ENCODE measurements around the gene ACTR1B. TPM values are rescaled to one million over a fixed set of nuclear protein-coding genes. Genes with fewer than 3 reads are reported as not detected.

Gene ACTR1B
- polyA plus RNA-seq, 3 donors, result 8.9 to 64.4 (median 9.9) TPM

GRCh38 chr2:97657986-97658690 lies 5.7 kb downstream of the ACTR1B start:
- H3K4me1 ChIP-seq (ENCODE audit: control insufficient read depth in 1 of 2, insufficient read depth in 2 of 2, low read length in 2 of 2), result peaks cover 13 to 14% of the 10 kb centered on the region in 2 donors
- H4K20me1 ChIP-seq (ENCODE audit: insufficient read depth, low read length), result peaks cover 11% of the 10 kb centered on the region
- peaks cover 0 to 4% (median 2%) of the 10 kb centered on the region in 3 donors for H3K27me3 Mint-ChIP-seq (ENCODE audit: low read depth in 3 of 3)
- H3K36me3 Mint-ChIP-seq, result peaks cover 42 to 60% of the 10 kb centered on the region in 2 donors
- H3K36me3 ChIP-seq (replicated peaks in 1 of 2; ENCODE audit: control insufficient read depth in 1 of 2, insufficient read depth in 2 of 2, low read length in 2 of 2), result peaks cover 42 to 57% of the 10 kb centered on the region in 2 donors
- no peak overlapping the region for H3K4me3 ChIP-seq (replicated peaks in 1 of 3; ENCODE audit: low read depth in 2 of 3, low read length in 3 of 3)
- H3K9me3 Mint-ChIP-seq, result peaks cover 0 to 4% (median 2%) of the 10 kb centered on the region in 7 donors
- 97% methylated on average over 33 of the region's 37 CpGs for WGBS (ENCODE audit: insufficient coverage)
- TF ChIP-seq, protein P1, sequence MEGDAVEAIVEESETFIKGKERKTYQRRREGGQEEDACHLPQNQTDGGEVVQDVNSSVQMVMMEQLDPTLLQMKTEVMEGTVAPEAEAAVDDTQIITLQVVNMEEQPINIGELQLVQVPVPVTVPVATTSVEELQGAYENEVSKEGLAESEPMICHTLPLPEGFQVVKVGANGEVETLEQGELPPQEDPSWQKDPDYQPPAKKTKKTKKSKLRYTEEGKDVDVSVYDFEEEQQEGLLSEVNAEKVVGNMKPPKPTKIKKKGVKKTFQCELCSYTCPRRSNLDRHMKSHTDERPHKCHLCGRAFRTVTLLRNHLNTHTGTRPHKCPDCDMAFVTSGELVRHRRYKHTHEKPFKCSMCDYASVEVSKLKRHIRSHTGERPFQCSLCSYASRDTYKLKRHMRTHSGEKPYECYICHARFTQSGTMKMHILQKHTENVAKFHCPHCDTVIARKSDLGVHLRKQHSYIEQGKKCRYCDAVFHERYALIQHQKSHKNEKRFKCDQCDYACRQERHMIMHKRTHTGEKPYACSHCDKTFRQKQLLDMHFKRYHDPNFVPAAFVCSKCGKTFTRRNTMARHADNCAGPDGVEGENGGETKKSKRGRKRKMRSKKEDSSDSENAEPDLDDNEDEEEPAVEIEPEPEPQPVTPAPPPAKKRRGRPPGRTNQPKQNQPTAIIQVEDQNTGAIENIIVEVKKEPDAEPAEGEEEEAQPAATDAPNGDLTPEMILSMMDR (IDR thresholded peaks at IDR 0.05), result no peak
- H3K4me3 Mint-ChIP-seq, result no peak overlapping the region
- no peak overlapping the region for H3K4me2 ChIP-seq (replicated peaks; ENCODE audit: extremely low read depth, low read length, poor library complexity, severe bottlenecking)
- no peak for DNase-seq
- H3K27ac ChIP-seq (ENCODE audit: low read depth in 1 of 2, low read length in 2 of 2), result no peak overlapping the region
- peaks cover 29% of the 10 kb centered on the region for H3K79me2 ChIP-seq (ENCODE audit: insufficient read depth, low read length)
- H3K9ac ChIP-seq (ENCODE audit: insufficient read depth, low read length, poor library complexity, severe bottlenecking), result no peak overlapping the region
- H3K9me3 ChIP-seq (replicated peaks in 1 of 2; ENCODE audit: control insufficient read depth in 1 of 2, insufficient read depth in 1 of 2, low read length in 2 of 2), result no peaks in the 10 kb centered on the region
- H3K27ac Mint-ChIP-seq, result peak overlapping the region in 2 of 7 donors; percentile 46 to 64
- H2AFZ ChIP-seq (ENCODE audit: insufficient read depth, low read depth, low read length, poor library complexity, severe bottlenecking), result no peak overlapping the region
- intact Hi-C loops (cut with micrococcal nuclease), result no loop called here
- no peaks in the 10 kb centered on the region for H3K27me3 ChIP-seq (ENCODE audit: control insufficient read depth in 2 of 2, insufficient read depth in 2 of 2, low read length in 2 of 2)
- H3K4me1 Mint-ChIP-seq, result peaks cover 31% of the 10 kb centered on the region

DNA sequence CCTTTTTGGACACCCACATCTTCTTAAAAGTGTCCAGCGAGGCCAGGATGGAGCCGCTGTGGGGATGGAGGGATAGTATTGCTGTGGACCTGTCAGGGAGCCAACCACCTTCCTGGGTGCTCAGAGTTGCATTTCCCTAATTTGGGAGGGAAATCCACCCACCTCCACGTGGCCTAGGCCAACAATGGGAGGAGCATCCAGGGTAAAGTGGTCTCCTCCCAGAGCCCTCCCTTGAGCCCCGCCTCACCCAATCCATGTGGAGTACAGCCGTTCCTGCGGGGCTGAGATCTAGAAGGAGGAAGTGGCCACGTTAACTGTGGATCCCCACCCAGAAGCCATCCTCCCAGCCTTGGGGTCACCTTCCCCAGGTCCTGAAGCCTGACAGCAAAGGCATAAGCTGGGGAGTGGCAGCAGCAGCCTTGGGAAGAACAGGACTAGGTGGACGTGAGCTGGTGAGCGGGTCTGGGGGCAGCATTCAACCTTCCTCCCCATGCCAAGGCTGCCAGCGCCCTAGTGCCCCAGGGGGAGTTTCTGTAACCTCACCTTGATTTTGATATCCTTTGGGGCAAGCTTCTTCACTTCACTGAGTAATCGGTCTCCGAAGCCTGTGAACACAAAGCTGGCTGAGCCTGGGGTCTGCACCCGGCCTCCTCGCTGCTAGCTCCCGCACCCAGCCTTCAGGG lies 6.8 kb downstream of the ACTR1B start:
- Histone ChIP-seq H2AFZ (ENCODE audit: insufficient read depth, low read depth, low read length, poor library complexity, severe bottlenecking) (no peak overlapping the region), H3K27ac (ENCODE audit: low read depth in 1 of 2, low read length in 2 of 2) (no peak overlapping the region), H3K4me2 (replicated peaks; ENCODE audit: extremely low read depth, low read length, poor library complexity, severe bottlenecking) (no peak overlapping the region), H3K4me3 (replicated peaks in 1 of 3; ENCODE audit: low read depth in 2 of 3, low read length in 3 of 3) (no peak overlapping the region), H3K36me3 (replicated peaks in 1 of 2; ENCODE audit: control insufficient read depth in 1 of 2, insufficient read depth in 2 of 2, low read length in 2 of 2) (peaks cover 42 to 57% of the 10 kb centered on the region in 2 donors), H3K4me1 (ENCODE audit: control insufficient read depth in 1 of 2, insufficient read depth in 2 of 2, low read length in 2 of 2) (peaks cover 2 to 3% of the 10 kb centered on the region in 2 donors), H3K9me3 (replicated peaks in 1 of 2; ENCODE audit: control insufficient read depth in 1 of 2, insufficient read depth in 1 of 2, low read length in 2 of 2) (no peaks in the 10 kb centered on the region), H3K79me2 (ENCODE audit: insufficient read depth, low read length) (peaks cover 18% of the 10 kb centered on the region), H4K20me1 (ENCODE audit: insufficient read depth, low read length) (peaks cover 4% of the 10 kb centered on the region), H3K9ac (ENCODE audit: insufficient read depth, low read length, poor library complexity, severe bottlenecking) (no peak overlapping the region), H3K27me3 (ENCODE audit: control insufficient read depth in 2 of 2, insufficient read depth in 2 of 2, low read length in 2 of 2) (no peaks in the 10 kb centered on the region)
- TF ChIP-seq, protein P1 (IDR thresholded peaks at IDR 0.05), result no peak
- peaks cover 42 to 60% of the 10 kb centered on the region in 2 donors for H3K36me3 Mint-ChIP-seq
- H3K9me3 Mint-ChIP-seq, result peaks cover 0 to 4% (median 2%) of the 10 kb centered on the region in 7 donors
- peaks cover 0 to 2% (median 2%) of the 10 kb centered on the region in 3 donors for H3K27me3 Mint-ChIP-seq (ENCODE audit: low read depth in 3 of 3)
- no peak for DNase-seq
- intact Hi-C loops (cut with micrococcal nuclease), result no loop called here
- H3K4me1 Mint-ChIP-seq, result peaks cover 22% of the 10 kb centered on the region
- 90% methylated on average over 9 of the region's 15 CpGs for WGBS (ENCODE audit: insufficient coverage)
- H3K27ac Mint-ChIP-seq, result peak overlapping the region in 3 of 7 donors; percentile 15 to 41 (median 30)
- H3K4me3 Mint-ChIP-seq, result no peak overlapping the region
